IMR-90 (cell line): ENCODE results near the gene SLC10A3.

ENCODE experiments used
- CTCF ChIP-seq: conservative IDR thresholded peaks from 2 replicates; pipeline ENCODE4 v1.5.1; 2012; ENCODE audit warnings: mild to moderate bottlenecking, low read depth, low read length, improper control_type of control experiment
- POLR2A ChIP-seq: IDR thresholded peaks from 2 replicates; pipeline ENCODE4 v1.6.1; 2012; ENCODE audit warnings: mild to moderate bottlenecking, low read depth, low read length
- USF2 ChIP-seq: fragments of 150-350 bp; IDR thresholded peaks from 2 replicates; pipeline ENCODE4 v1.6.1; 2017; ENCODE audit warnings: mild to moderate bottlenecking, antibody characterized with exemption, low read length, low read depth

- TF ChIP-seq POLR2A (no peak), CTCF (no peak), USF2 (no peak)
Observed at GRCh38 chrX:154469880-154470279, 20.5 kb downstream of the SLC10A3 start.
